ENCODE results near the gene PIH1D1. TPM values are rescaled to one million over a fixed set of nuclear protein-coding genes. Genes with fewer than 3 reads are reported as not detected.
A peak's percentile ranks its signal among the peaks of the same experiment; 100 is the strongest.
"Not testable (repeated sequence)": the region's sequence is repeated elsewhere in the genome, so short reads cannot be mapped to it uniquely, and the experiment has no call there.

Gene PIH1D1
- total and polyA plus RNA-seq, 5 donors from 2014 or later: 109 to 150 (median 124) TPM

DNA sequence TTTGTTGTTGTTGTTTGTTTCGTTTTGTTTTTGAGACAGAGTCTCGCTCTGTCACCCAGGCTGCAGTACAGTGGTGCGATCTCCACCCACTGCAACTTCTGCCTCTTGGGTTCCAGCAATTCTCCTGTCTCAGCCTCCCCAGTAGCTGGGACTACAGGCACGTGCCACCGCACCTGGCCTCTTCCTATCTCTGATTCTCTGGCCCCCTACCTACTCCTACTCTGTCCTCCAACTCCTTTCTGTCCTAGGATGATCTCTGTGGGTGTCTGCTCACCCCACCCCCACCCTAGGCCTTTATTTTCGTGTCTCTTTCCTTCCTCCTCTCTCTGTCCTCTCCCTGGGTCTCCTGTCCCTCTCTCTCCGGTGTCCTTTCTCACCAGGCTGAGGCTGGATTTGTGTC lies 1.2 kb downstream of the PIH1D1 start:
- no peaks in the 10 kb centered on the region for H3K9me3 ChIP-seq (ENCODE audit: control insufficient read depth in 2 of 2, low read length in 2 of 2)
- peaks cover 47% of the 10 kb centered on the region for H3K4me1 ChIP-seq (ENCODE audit: control insufficient read depth, insufficient read depth, low read length, poor library complexity, severe bottlenecking)
- H3K4me3 ChIP-seq (ENCODE audit: low read depth, low read length): peak overlapping the region; percentile 74
- no peak for ATAC-seq (ENCODE audit: low read depth in 2 of 2)
- Mint-ChIP-seq H3K4me1 (peaks cover 7 to 64% (median 31%) of the 10 kb centered on the region in 4 donors), H3K9me3 (no peaks in the 10 kb centered on the region), H3K36me3 (peaks cover 23% of the 10 kb centered on the region), H3K27me3 (no peaks in the 10 kb centered on the region), H3K4me3 (peak overlapping the region; percentile 95 to 100 (median 97)), H3K27ac (peak overlapping the region in 2 of 3 donors; percentile 98 to 99)
- no peak for DNase-seq
- peaks cover 30% of the 10 kb centered on the region for H3K36me3 ChIP-seq (ENCODE audit: control insufficient read depth, insufficient read depth, low read length)
- no peak overlapping the region for H3K27ac ChIP-seq (ENCODE audit: insufficient read depth, low read length, poor library complexity, severe bottlenecking)
- H3K27me3 ChIP-seq (ENCODE audit: control insufficient read depth, insufficient read depth, low read length): no peaks in the 10 kb centered on the region

DNA sequence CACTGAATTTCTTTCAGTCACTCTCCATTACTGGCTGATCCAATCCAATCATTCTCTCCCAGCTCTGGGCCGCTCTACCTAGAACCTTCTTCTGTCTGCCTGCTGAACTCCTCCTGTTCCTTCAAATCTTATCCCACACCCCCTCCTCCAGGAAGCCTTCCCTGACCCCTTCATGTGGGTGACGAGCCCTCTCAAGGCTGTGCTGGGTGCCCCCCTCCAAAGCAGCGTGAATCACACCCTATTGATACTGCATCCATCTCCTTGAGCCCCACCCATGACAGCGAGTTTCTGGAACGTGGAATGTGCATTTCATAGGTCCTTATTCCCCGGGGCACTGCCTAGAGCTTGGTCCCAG lies 3.2 kb downstream of the PIH1D1 start:
- Mint-ChIP-seq H3K4me1 (peaks cover 7 to 67% (median 30%) of the 10 kb centered on the region in 4 donors), H3K27ac (peak overlapping the region in 2 of 3 donors; percentile 32 to 69)
- H3K27me3 ChIP-seq (ENCODE audit: control insufficient read depth, insufficient read depth, low read length): no peaks in the 10 kb centered on the region

DNA sequence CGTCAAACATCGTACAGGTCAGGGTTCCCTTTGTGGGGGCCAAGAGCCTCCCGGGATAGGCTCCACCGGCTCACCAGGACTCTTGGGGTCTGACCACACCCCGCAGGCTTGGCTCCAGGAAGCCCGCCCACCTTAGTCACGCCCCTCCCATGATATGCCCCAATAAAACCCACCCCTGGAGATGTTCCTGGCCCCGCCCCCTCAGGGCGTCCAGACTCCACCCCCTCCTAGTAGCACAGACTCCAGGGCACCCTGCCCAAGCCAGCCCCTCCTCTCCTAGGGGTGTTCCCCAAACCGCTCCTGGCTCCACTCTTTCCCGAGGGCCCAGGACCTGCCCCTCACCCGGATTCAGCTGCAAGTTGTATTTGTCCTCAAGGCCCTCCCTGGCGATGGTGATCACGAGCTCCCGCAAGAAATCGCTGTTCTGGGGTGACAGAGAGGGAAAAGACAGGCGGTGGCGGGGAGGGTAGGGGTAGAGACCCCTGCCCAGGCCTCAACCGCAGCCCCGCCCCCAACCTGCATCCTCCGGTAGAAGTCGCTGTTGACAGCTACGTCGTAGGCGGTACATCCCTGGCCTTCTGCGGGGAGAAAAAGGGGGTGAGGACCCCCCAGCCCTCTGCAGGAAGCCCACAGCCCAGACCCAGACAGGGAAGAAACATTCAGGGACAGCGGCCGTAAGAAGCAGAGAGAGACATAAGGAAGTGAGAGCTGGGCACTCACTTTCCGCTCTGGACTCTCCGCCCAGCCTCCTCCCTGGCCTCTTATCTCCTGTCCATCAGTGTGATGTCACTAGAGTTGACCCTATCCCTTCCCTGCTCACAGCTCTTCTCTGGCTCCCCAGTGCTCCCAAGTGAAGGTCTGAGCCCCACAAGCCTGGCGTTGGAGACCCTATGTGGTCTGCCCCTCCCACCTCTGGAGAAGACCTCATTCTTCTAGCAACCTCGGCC lies 3.9 kb downstream of the PIH1D1 start:
- H3K4me1 ChIP-seq (ENCODE audit: control insufficient read depth, insufficient read depth, low read length, poor library complexity, severe bottlenecking): peaks cover 41% of the 10 kb centered on the region
- no peak overlapping the region for H3K27ac ChIP-seq (ENCODE audit: insufficient read depth, low read length, poor library complexity, severe bottlenecking)
- DNase-seq (no peak), ATAC-seq (ENCODE audit: low read depth in 2 of 2) (no peak)
- Mint-ChIP-seq H3K27me3 (peaks cover 13% of the 10 kb centered on the region), H3K4me3 (peak overlapping the region in 2 of 4 donors; percentile 24 to 82), H3K9me3 (no peaks in the 10 kb centered on the region), H3K27ac (peak overlapping the region in 2 of 3 donors; percentile 69 to 82), H3K4me1 (peaks cover 7 to 66% (median 28%) of the 10 kb centered on the region in 4 donors), H3K36me3 (peaks cover 23% of the 10 kb centered on the region)
- H3K27me3 ChIP-seq (ENCODE audit: control insufficient read depth, insufficient read depth, low read length): no peaks in the 10 kb centered on the region
- H3K9me3 ChIP-seq (ENCODE audit: control insufficient read depth in 2 of 2, low read length in 2 of 2): no peaks in the 10 kb centered on the region
- H3K36me3 ChIP-seq (ENCODE audit: control insufficient read depth, insufficient read depth, low read length): peaks cover 30% of the 10 kb centered on the region
- no peak overlapping the region for H3K4me3 ChIP-seq (ENCODE audit: low read depth, low read length)

More for the DNA sequence above, 3.2 kb downstream of the PIH1D1 start:
- Mint-ChIP-seq H3K27me3 (peaks cover 6% of the 10 kb centered on the region), H3K36me3 (peaks cover 23% of the 10 kb centered on the region), H3K4me3 (peak overlapping the region in 2 of 4 donors; percentile 54 to 62), H3K9me3 (no peaks in the 10 kb centered on the region)
- Histone ChIP-seq H3K4me3 (ENCODE audit: low read depth, low read length) (no peak overlapping the region), H3K27ac (ENCODE audit: insufficient read depth, low read length, poor library complexity, severe bottlenecking) (no peak overlapping the region), H3K4me1 (ENCODE audit: control insufficient read depth, insufficient read depth, low read length, poor library complexity, severe bottlenecking) (peaks cover 40% of the 10 kb centered on the region), H3K9me3 (ENCODE audit: control insufficient read depth in 2 of 2, low read length in 2 of 2) (no peaks in the 10 kb centered on the region), H3K36me3 (ENCODE audit: control insufficient read depth, insufficient read depth, low read length) (peaks cover 30% of the 10 kb centered on the region)
- DNase-seq: no peak
- ATAC-seq (ENCODE audit: low read depth in 2 of 2): no peak

DNA sequence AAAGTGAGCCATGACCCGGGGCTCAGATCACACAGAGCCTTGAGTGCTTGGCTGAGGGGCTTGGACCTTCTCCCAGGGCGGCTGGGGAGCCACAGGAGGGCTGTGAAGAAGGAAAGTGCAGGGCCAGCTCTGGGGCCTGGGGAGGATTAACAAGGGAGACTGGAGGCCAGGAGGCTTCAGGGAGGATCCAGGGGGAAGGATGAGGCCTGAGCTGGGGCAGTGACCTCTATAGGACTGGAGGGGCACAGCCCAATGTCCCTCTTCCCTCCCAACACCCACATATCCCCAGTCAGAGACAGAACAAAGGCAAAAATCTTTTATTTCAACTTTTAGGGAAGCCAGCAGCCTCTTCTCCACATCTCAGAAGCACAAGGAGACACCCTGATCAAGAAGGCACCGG lies 5.6 kb downstream of the PIH1D1 start:
- Mint-ChIP-seq H3K27ac (no peak overlapping the region), H3K4me1 (peaks cover 0 to 66% (median 29%) of the 10 kb centered on the region in 4 donors), H3K9me3 (peaks cover 0 to 1% (median 0%) of the 10 kb centered on the region in 7 donors), H3K4me3 (peak overlapping the region in 2 of 4 donors; percentile 82 to 89), H3K27me3 (peaks cover 26% of the 10 kb centered on the region), H3K36me3 (peaks cover 17% of the 10 kb centered on the region)
- peaks cover 49% of the 10 kb centered on the region for H3K4me1 ChIP-seq (ENCODE audit: control insufficient read depth, insufficient read depth, low read length, poor library complexity, severe bottlenecking)
- no peaks in the 10 kb centered on the region for H3K9me3 ChIP-seq (ENCODE audit: control insufficient read depth in 2 of 2, low read length in 2 of 2)
- H3K4me3 ChIP-seq (ENCODE audit: low read depth, low read length): no peak overlapping the region
- H3K27me3 ChIP-seq (ENCODE audit: control insufficient read depth, insufficient read depth, low read length): peaks cover 8% of the 10 kb centered on the region
- H3K27ac ChIP-seq (ENCODE audit: insufficient read depth, low read length, poor library complexity, severe bottlenecking): no peak overlapping the region
- DNase-seq (no peak), ATAC-seq (ENCODE audit: low read depth in 2 of 2) (no peak)
- peaks cover 30% of the 10 kb centered on the region for H3K36me3 ChIP-seq (ENCODE audit: control insufficient read depth, insufficient read depth, low read length)

DNA sequence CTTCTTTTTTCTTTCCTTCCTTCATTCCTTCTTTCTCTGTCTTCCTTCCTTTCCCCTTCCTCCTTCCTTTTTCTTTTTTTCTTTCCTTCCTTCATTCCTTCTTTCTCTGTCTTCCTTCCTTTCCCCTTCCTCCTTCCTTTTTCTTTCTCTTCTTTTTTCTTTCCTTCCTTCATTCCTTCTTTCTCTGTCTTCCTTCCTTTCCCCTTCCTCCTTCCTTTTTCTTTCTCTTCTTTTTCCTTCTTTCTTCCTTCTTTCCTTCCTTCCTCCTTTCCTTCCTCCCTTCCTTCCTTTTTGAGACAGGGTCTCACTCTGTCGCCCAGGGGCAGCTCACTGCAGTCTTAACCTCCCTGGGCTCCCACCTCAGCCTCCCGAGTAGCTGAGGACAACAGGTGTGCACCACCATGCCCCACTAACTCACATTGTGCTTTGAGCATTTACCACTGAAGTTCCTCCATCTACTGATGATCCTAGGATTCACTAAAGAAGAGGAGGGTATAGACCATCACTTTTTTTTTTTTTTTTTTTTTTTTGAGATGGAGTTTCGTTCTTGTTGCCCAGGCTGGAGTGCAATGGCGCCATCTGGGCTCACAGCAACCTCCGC lies 7.4 kb downstream of the PIH1D1 start:
- H3K4me3 ChIP-seq (ENCODE audit: low read depth, low read length); H3K9me3 ChIP-seq (ENCODE audit: control insufficient read depth in 2 of 2, low read length in 2 of 2); ATAC-seq (ENCODE audit: low read depth in 2 of 2); DNase-seq; H3K9me3 Mint-ChIP-seq: not testable (repeated sequence)
- peaks cover 44% of the 10 kb centered on the region for H3K27me3 Mint-ChIP-seq
- Histone ChIP-seq H3K27me3 (ENCODE audit: control insufficient read depth, insufficient read depth, low read length) (peaks cover 20% of the 10 kb centered on the region), H3K4me1 (ENCODE audit: control insufficient read depth, insufficient read depth, low read length, poor library complexity, severe bottlenecking) (peaks cover 42% of the 10 kb centered on the region), H3K27ac (ENCODE audit: insufficient read depth, low read length, poor library complexity, severe bottlenecking) (peak overlapping the region; percentile 55), H3K36me3 (ENCODE audit: control insufficient read depth, insufficient read depth, low read length) (peaks cover 26% of the 10 kb centered on the region)
- H3K27ac Mint-ChIP-seq: peak overlapping the region in 2 of 3 donors; percentile 3 to 80
- peak overlapping the region; percentile 82 to 96 (median 86) for H3K4me3 Mint-ChIP-seq
- H3K36me3 Mint-ChIP-seq: peaks cover 11% of the 10 kb centered on the region
- H3K4me1 Mint-ChIP-seq: peaks cover 0 to 58% (median 26%) of the 10 kb centered on the region in 4 donors

DNA sequence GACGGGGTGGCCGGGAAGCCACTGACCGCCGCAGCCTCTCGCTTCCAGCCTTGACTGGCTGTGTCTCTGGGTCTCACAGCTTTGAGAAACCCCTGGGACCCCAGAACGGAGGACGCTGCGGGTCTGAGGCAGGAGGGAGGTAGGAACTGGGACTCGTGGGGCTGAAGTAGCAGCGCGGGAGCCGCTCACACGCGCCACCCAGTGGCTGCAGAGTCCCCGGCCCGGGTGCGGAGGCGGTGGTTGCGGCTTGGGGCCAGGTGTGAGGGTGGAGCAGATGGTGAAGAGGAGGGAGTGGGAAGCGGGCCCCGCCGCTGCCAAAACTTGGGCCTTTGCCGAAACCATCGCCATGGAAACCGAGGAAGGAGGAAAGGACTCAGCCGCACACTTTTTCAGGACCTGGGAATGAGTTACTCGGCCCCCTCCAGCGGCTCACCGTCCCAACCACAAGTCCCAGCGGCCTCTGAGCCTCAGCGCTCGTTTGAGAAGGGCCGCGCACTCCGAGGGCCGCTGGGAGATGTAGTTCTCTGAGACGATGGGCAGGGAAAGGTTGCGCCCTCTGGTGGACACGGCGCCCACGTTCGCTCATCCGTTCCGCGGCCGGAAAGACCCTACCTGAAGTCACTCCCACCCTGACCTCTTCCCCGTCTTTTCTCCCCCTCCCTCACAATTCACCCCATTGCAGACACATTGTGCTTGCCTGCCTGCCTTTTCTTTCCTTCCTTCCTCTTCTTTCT lies 8.1 kb downstream of the PIH1D1 start:
- Histone ChIP-seq H3K4me3 (ENCODE audit: low read depth, low read length) (peak overlapping the region; percentile 41), H3K27ac (ENCODE audit: insufficient read depth, low read length, poor library complexity, severe bottlenecking) (peak overlapping the region; percentile 55), H3K9me3 (ENCODE audit: control insufficient read depth in 2 of 2, low read length in 2 of 2) (no peaks in the 10 kb centered on the region), H3K27me3 (ENCODE audit: control insufficient read depth, insufficient read depth, low read length) (peaks cover 26% of the 10 kb centered on the region), H3K4me1 (ENCODE audit: control insufficient read depth, insufficient read depth, low read length, poor library complexity, severe bottlenecking) (peaks cover 39% of the 10 kb centered on the region), H3K36me3 (ENCODE audit: control insufficient read depth, insufficient read depth, low read length) (peaks cover 22% of the 10 kb centered on the region)
- Mint-ChIP-seq H3K27ac (peak overlapping the region; percentile 80 to 89 (median 85)), H3K4me3 (peak overlapping the region; percentile 82 to 96 (median 86)), H3K4me1 (peaks cover 0 to 55% (median 25%) of the 10 kb centered on the region in 4 donors), H3K27me3 (peaks cover 50% of the 10 kb centered on the region), H3K36me3 (peaks cover 8% of the 10 kb centered on the region), H3K9me3 (peaks cover 0 to 5% (median 0%) of the 10 kb centered on the region in 7 donors)
- ATAC-seq (ENCODE audit: low read depth in 2 of 2) (peak; percentile 91 to 92), DNase-seq (peak; percentile 87 to 96 (median 95))

DNA sequence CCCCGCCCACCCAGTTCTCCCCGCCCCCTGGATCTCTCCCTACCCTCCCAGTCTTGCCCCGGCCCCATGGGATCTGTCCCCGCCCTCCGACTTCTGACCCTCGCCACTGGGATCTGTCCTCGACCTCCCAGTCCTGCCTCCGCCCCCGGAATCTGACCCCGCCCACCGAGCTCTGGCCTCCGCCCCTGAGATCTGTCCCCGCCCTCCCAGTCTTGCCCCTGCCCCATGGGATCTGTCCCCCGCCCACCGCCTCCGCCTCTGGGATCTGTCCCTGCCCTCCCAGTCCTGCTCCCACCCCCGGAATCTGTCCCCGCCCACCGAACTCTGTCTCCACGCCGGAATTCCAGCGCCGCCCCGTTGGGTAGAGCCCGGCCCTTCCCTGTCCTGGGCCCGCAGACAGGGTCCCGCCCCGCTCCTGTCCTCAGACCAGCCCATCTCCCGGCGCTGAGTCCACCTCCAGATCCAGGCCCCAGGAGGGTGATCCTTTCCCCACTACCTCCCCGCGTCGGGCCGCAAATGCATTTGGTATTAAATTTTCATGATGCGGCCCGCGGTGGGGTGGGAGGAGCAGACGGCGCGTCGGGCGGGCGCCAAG lies 8.7 kb downstream of the PIH1D1 start:
- peaks cover 32% of the 10 kb centered on the region for H3K4me1 ChIP-seq (ENCODE audit: control insufficient read depth, insufficient read depth, low read length, poor library complexity, severe bottlenecking)
- peaks cover 0 to 53% (median 23%) of the 10 kb centered on the region in 4 donors for H3K4me1 Mint-ChIP-seq
- H3K36me3 Mint-ChIP-seq: peaks cover 4% of the 10 kb centered on the region
- H3K27me3 ChIP-seq (ENCODE audit: control insufficient read depth, insufficient read depth, low read length): peaks cover 31% of the 10 kb centered on the region
- ATAC-seq (ENCODE audit: low read depth in 2 of 2) (peak; percentile 5), DNase-seq (peak in 2 of 3 donors; percentile 49 to 51)
- H3K36me3 ChIP-seq (ENCODE audit: control insufficient read depth, insufficient read depth, low read length): peaks cover 16% of the 10 kb centered on the region
- peak overlapping the region; percentile 41 for H3K4me3 ChIP-seq (ENCODE audit: low read depth, low read length)
- peaks cover 0 to 5% (median 0%) of the 10 kb centered on the region in 7 donors for H3K9me3 Mint-ChIP-seq
- no peak overlapping the region for H3K27ac ChIP-seq (ENCODE audit: insufficient read depth, low read length, poor library complexity, severe bottlenecking)
- no peaks in the 10 kb centered on the region for H3K9me3 ChIP-seq (ENCODE audit: control insufficient read depth in 2 of 2, low read length in 2 of 2)
- H3K27me3 Mint-ChIP-seq: peaks cover 57% of the 10 kb centered on the region
- H3K4me3 Mint-ChIP-seq: peak overlapping the region; percentile 82 to 96 (median 86)
- H3K27ac Mint-ChIP-seq: no peak overlapping the region
